GM12874 (cell line): ENCODE data around the gene PDE6A.

ENCODE experiments used
- CTCF ChIP-seq: IDR thresholded peaks from 2 replicates; pipeline ENCODE4 v1.5.1; 2011; ENCODE audit warnings: low read depth, mild to moderate bottlenecking, control low read depth, low read length, moderate library complexity; ENCODE audit not compliant: insufficient read depth

The PDE6A gene

GRCh38 chr5:149960272-149961185 is 15.9 kb upstream of the PDE6A start, which contains the start of gene SLC26A2:
Gene SLC26A2, plus strand, starts transcription at chr5:149960758. Its CDS starts 16,895 bp downstream, at chr5:149977653.
- 0 out of 2 replicates have a peak, but pooled peaks have one; percentile 1 for TF ChIP-seq CTCF

GRCh38 chr5:149959406-149960236 is 15.0 kb upstream of the PDE6A start:
- peak; percentile 44; the same call in 1 of the 2 replicates for TF ChIP-seq CTCF

- TF ChIP-seq CTCF: no peak
Observed at GRCh38 chr5:149957855-149958254, 13.3 kb upstream of the PDE6A start.

GRCh38 chr5:149956685-149957084 is 12.1 kb upstream of the PDE6A start:
- no peak for TF ChIP-seq CTCF

- TF ChIP-seq CTCF: no peak
Observed at GRCh38 chr5:149954798-149955197, 10.2 kb upstream of the PDE6A start.

- TF ChIP-seq CTCF: no peak
Observed at GRCh38 chr5:149953436-149954121, 9.0 kb upstream of the PDE6A start.
